Fibroblast of skin of abdomen (primary cell): Measurements from ENCODE around the gene NRK.
"Not testable (repeated sequence)": the region's sequence is repeated elsewhere in the genome, so short reads cannot be mapped to it uniquely, and the experiment has no call there.

ENCODE experiments used
- DNase-seq: peaks from one replicate; pipeline ENCODE4 v3.0.0-alpha.2; 2013

The NRK gene

GRCh38 chrX:105880491-105880890 lies 58.2 kb downstream of the NRK start:
- no peak for DNase-seq

- DNase-seq: peak; percentile 62
Measured at GRCh38 chrX:105882581-105883275, 60.4 kb downstream of the NRK start.

GRCh38 chrX:105894721-105895120 lies 72.4 kb downstream of the NRK start:
- no peak for DNase-seq

GRCh38 chrX:105909576-105909975 lies 87.2 kb downstream of the NRK start:
- no peak for DNase-seq

GRCh38 chrX:105910563-105911105 lies 88.3 kb downstream of the NRK start:
- DNase-seq: no peak

- DNase-seq: no peak
Measured at GRCh38 chrX:105945266-105945665, 122.9 kb downstream of the NRK start.

GRCh38 chrX:105969487-105969886 lies 147.1 kb downstream of the NRK start:
- no peak for DNase-seq

GRCh38 chrX:105972690-105973386 lies 150.5 kb downstream of the NRK start:
- no peak for DNase-seq

- DNase-seq: no peak
Measured at GRCh38 chrX:105973387-105973739, 151.0 kb downstream of the NRK start.

- DNase-seq: no peak
Measured at GRCh38 chrX:105975382-105975781, 153.0 kb downstream of the NRK start.

GRCh38 chrX:105981772-105982485 lies 159.6 kb downstream of the NRK start:
- no peak for DNase-seq

GRCh38 chrX:105988487-105988886 lies 166.1 kb downstream of the NRK start:
- not testable (repeated sequence) for DNase-seq

GRCh38 chrX:105999294-105999693 lies 177.0 kb downstream of the NRK start:
- no peak for DNase-seq

GRCh38 chrX:106000203-106000602 lies 177.9 kb downstream of the NRK start:
- no peak for DNase-seq

GRCh38 chrX:106000609-106001008 lies 178.3 kb downstream of the NRK start:
- DNase-seq: not testable (repeated sequence)

- no peak for DNase-seq
Measured at GRCh38 chrX:106005684-106006083, 183.3 kb downstream of the NRK start.

- no peak for DNase-seq
Measured at GRCh38 chrX:106007815-106008214, 185.5 kb downstream of the NRK start.
